ENCODE results near the gene ARSI. TPM values are rescaled to one million over a fixed set of nuclear protein-coding genes. Genes with fewer than 3 reads are reported as not detected.

The ARSI gene
- total RNA-seq, 2 donors from 2014 or later, result 2.4 to 2.7 TPM

GRCh38 chr5:150262502-150262901 lies 40.2 kb downstream of the ARSI start:
- 91 to 93% methylated on average over 3 to 7 of the region's 7 CpGs for WGBS, 2 experiments (ENCODE audit: insufficient coverage in 1 of 2, insufficient read length in 1 of 2)
- H3K4me1 ChIP-seq (ENCODE audit: control insufficient read depth, insufficient read depth, low read length), result no peaks in the 10 kb centered on the region
- Mint-ChIP-seq H3K4me1 (peaks cover 5% of the 10 kb centered on the region), H3K27ac (no peak overlapping the region), H3K9me3 (no peaks in the 10 kb centered on the region), H3K36me3 (ENCODE audit: low read depth) (no peaks in the 10 kb centered on the region), H3K4me3 (no peak overlapping the region), H3K27me3 (ENCODE audit: insufficient read depth) (peaks cover 6% of the 10 kb centered on the region)
- TF ChIP-seq CTCF (conservative IDR thresholded peaks at IDR 0.05), result no peak
- H3K4me3 ChIP-seq (ENCODE audit: low read length), result no peak overlapping the region
- no peaks in the 10 kb centered on the region for H3K9me3 ChIP-seq (ENCODE audit: control insufficient read depth, low read length)
- H3K27me3 ChIP-seq (ENCODE audit: control insufficient read depth, insufficient read depth, low read length, poor library complexity, severe bottlenecking), result no peaks in the 10 kb centered on the region
- H3K9ac ChIP-seq (ENCODE audit: extremely low read depth, low read length, poor library complexity, severe bottlenecking), result no peak overlapping the region
- H3K27ac ChIP-seq (ENCODE audit: low read depth, low read length), result no peak overlapping the region
- H3K36me3 ChIP-seq (ENCODE audit: control insufficient read depth, insufficient read depth, low read length), result no peaks in the 10 kb centered on the region
- DNase-seq, result no peak

DNA sequence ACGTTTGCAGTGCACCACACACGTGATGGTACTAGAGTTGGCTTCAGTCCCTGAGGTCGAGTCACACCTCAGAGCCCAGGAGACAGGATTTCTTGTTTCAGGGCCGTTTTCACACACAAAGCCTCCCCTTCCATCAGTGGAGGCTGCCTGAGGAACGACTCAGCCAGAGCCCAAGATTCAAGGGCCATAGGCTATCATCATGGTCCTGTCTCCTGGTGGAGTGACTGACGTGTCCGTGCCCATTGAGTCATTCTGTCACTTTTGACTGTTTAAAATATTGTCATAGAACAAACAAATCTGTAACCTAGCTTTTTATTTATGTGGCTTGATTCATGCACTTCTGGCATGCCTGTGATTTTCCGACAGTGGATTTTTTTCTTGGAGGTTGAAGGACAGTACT lies 41.5 kb downstream of the ARSI start:
- H3K4me1 Mint-ChIP-seq, result peaks cover 7% of the 10 kb centered on the region
- H3K27me3 ChIP-seq (ENCODE audit: control insufficient read depth, insufficient read depth, low read length, poor library complexity, severe bottlenecking), result no peaks in the 10 kb centered on the region
- no peaks in the 10 kb centered on the region for H3K9me3 ChIP-seq (ENCODE audit: control insufficient read depth, low read length)
- H3K27ac Mint-ChIP-seq, result no peak overlapping the region
- H3K4me1 ChIP-seq (ENCODE audit: control insufficient read depth, insufficient read depth, low read length), result no peaks in the 10 kb centered on the region
- no peak overlapping the region for H3K4me3 Mint-ChIP-seq
- TF ChIP-seq CTCF (conservative IDR thresholded peaks at IDR 0.05), result no peak
- no peaks in the 10 kb centered on the region for H3K9me3 Mint-ChIP-seq
- H3K27ac ChIP-seq (ENCODE audit: low read depth, low read length), result no peak overlapping the region
- no peaks in the 10 kb centered on the region for H3K36me3 ChIP-seq (ENCODE audit: control insufficient read depth, insufficient read depth, low read length)
- H3K9ac ChIP-seq (ENCODE audit: extremely low read depth, low read length, poor library complexity, severe bottlenecking), result no peak overlapping the region
- H3K4me3 ChIP-seq (ENCODE audit: low read length), result no peak overlapping the region
- H3K36me3 Mint-ChIP-seq (ENCODE audit: low read depth), result no peaks in the 10 kb centered on the region
- WGBS, 2 experiments (ENCODE audit: insufficient coverage in 1 of 2, insufficient read length in 1 of 2), result 83 to 87% methylated on average over 7 to 8 of the region's 8 CpGs
- no peak for DNase-seq
- peaks cover 6% of the 10 kb centered on the region for H3K27me3 Mint-ChIP-seq (ENCODE audit: insufficient read depth)

DNA sequence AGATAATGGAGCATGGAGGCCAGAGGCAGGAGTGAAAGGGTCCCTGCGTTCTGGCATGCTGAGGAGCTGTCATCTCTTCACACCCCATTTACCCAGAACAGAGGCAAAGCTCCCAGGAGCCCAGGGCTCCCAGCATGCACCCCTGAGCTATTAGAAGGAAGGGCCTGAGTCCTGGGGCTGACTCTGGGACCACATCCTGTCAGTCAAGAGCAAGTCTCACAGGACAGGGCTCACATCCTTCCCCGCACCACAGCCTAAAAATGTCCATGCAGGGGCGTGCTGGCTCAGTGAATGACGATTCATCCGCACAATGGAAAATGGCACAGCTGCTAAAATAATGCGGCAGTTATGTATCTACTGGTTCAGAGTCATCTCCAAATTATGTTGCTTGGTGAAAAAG lies 44.6 kb downstream of the ARSI start:
- Histone ChIP-seq H3K9ac (ENCODE audit: extremely low read depth, low read length, poor library complexity, severe bottlenecking) (no peak overlapping the region), H3K9me3 (ENCODE audit: control insufficient read depth, low read length) (no peaks in the 10 kb centered on the region), H3K27ac (ENCODE audit: low read depth, low read length) (peak overlapping the region; percentile 64), H3K36me3 (ENCODE audit: control insufficient read depth, insufficient read depth, low read length) (no peaks in the 10 kb centered on the region), H3K4me1 (ENCODE audit: control insufficient read depth, insufficient read depth, low read length) (peaks cover 10% of the 10 kb centered on the region), H3K4me3 (ENCODE audit: low read length) (no peak overlapping the region), H3K27me3 (ENCODE audit: control insufficient read depth, insufficient read depth, low read length, poor library complexity, severe bottlenecking) (no peaks in the 10 kb centered on the region)
- H3K36me3 Mint-ChIP-seq (ENCODE audit: low read depth), result no peaks in the 10 kb centered on the region
- no peak overlapping the region for H3K27ac Mint-ChIP-seq
- H3K9me3 Mint-ChIP-seq, result no peaks in the 10 kb centered on the region
- 86 to 90% methylated on average over 5 to 6 of the region's 6 CpGs for WGBS, 2 experiments (ENCODE audit: insufficient coverage in 1 of 2, insufficient read length in 1 of 2)
- DNase-seq, result peak; percentile 77
- peaks cover 11% of the 10 kb centered on the region for H3K4me1 Mint-ChIP-seq
- TF ChIP-seq CTCF (conservative IDR thresholded peaks at IDR 0.05), result no peak
- H3K4me3 Mint-ChIP-seq, result no peak overlapping the region
- peaks cover 6% of the 10 kb centered on the region for H3K27me3 Mint-ChIP-seq (ENCODE audit: insufficient read depth)

Data from endodermal cell (in vitro differentiated cells).